ENCODE data around the gene VPS11.

DNA sequence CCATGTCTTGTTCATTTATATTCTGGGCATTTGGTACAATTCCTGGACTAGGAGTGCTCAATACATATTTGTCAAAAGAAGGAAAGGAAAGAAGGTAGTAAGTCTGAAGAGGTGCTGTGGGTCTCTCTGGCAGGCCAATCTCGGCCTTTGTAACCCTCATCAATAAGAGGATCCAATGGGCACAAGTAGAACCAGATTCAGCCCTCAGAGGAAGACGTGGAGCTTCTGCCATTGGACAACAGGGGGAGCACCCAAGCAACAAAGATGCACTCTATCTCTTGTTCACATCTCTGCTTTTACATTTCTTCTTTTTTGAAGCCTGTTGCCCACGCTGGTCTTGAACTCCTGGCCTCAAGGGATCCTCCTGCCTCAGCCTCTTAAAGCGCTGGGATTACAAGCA, 2.2 kb upstream of the VPS11 start:
- TF ChIP-seq, protein P1, sequence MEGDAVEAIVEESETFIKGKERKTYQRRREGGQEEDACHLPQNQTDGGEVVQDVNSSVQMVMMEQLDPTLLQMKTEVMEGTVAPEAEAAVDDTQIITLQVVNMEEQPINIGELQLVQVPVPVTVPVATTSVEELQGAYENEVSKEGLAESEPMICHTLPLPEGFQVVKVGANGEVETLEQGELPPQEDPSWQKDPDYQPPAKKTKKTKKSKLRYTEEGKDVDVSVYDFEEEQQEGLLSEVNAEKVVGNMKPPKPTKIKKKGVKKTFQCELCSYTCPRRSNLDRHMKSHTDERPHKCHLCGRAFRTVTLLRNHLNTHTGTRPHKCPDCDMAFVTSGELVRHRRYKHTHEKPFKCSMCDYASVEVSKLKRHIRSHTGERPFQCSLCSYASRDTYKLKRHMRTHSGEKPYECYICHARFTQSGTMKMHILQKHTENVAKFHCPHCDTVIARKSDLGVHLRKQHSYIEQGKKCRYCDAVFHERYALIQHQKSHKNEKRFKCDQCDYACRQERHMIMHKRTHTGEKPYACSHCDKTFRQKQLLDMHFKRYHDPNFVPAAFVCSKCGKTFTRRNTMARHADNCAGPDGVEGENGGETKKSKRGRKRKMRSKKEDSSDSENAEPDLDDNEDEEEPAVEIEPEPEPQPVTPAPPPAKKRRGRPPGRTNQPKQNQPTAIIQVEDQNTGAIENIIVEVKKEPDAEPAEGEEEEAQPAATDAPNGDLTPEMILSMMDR (conservative IDR thresholded peaks at IDR 0.05; ENCODE audit: low read depth, low read length), result peak; percentile 79
- TF ChIP-seq EZH2 (IDR thresholded peaks at IDR 0.05; ENCODE audit: low read length, unreplicated experiment), result no peak

All from PC-3 (cell line).